Endothelial cell of umbilical vein (primary cell): ENCODE results near the gene ARID2. TPM values are rescaled to one million over a fixed set of nuclear protein-coding genes. Genes with fewer than 3 reads are reported as not detected.

ENCODE experiments used
- BruUV-seq: library from RNA; stranded (reverse); fragments of 400-500 nt; replicated peaks from 2 replicates; lab custom pipeline; 2021; lab: Mats Ljungman, UMichigan
- CTCF ChIA-PET: fragments of 300-600, 350-600 bp; sonication (Branson Sonifier 250); formaldehyde crosslinking; loops from one replicate; lab custom pipeline; 2021; ENCODE audit warnings: antibody characterized with exemption, inconsistent platforms; lab: Charles Lee
- POLR2A ChIA-PET: fragments of 300-600, 350-600 bp; sonication (Branson Sonifier 250); formaldehyde crosslinking; loops from one replicate; lab custom pipeline; 2021; ENCODE audit warnings: antibody characterized with exemption, inconsistent platforms; lab: Charles Lee
- DNase-seq: peaks from one replicate; pipeline ENCODE4 v3.0.0-alpha.2; 2011; ENCODE audit warnings: low read depth, low spot score
- FAIRE-seq: peaks from 2 replicates; lab custom pipeline; 2011; peaks lifted over from hg19 to GRCh38; lab: Jason Lieb, UNC
- H2AFZ ChIP-seq: 2 replicates; pipeline ENCODE4 v1.6.0; 2012; ENCODE audit warnings: low read depth, low read length, control low read depth, inconsistent platforms
- H3K27ac ChIP-seq: 2 replicates; pipeline ENCODE4 v1.5.1; 2011; ENCODE audit warnings: low read depth, mild to moderate bottlenecking, control low read depth, low read length, moderate library complexity; ENCODE audit not compliant: insufficient read depth
- H3K27me3 ChIP-seq, 2 experiments: 2 replicates each; pipeline versions ENCODE4 v1.6.0 to v1.6.1; 2011; ENCODE audit warnings: low read length in 2 of 2, mixed read lengths in 1 of 2; ENCODE audit not compliant: control insufficient read depth in 2 of 2, insufficient read depth in 2 of 2
- H3K36me3 ChIP-seq, 2 experiments: 2 replicates in 1 of 2; 3 replicates in 1 of 2; pipeline ENCODE4 v1.5.1; 2011; ENCODE audit warnings: low read length in 2 of 2, mild to moderate bottlenecking in 1 of 2, moderate library complexity in 1 of 2; ENCODE audit not compliant: control insufficient read depth in 2 of 2, insufficient read depth in 2 of 2; ENCODE audit errors: extremely low read depth in 1 of 2
- H3K4me1 ChIP-seq: 3 replicates; pipeline ENCODE4 v1.5.1; 2011; ENCODE audit warnings: mild to moderate bottlenecking, low read length; ENCODE audit not compliant: control insufficient read depth, insufficient read depth; ENCODE audit errors: extremely low read depth
- H3K4me2 ChIP-seq: 2 replicates; pipeline ENCODE4 v1.6.1; 2011; ENCODE audit warnings: low read length, control low read depth, mixed read lengths; ENCODE audit not compliant: insufficient read depth
- H3K4me3 ChIP-seq, 3 experiments: fragments of 200-600 bp in 1 of 3; sonication (generic), shearing (Covaris generic) in 1 of 3; replicated peaks in 1 of 3; 2 replicates each; pipeline ENCODE4 v1.5.1; 2011 to 2016; ENCODE audit warnings: control low read depth in 3 of 3, low read length in 3 of 3, mild to moderate bottlenecking in 2 of 3, inconsistent platforms in 1 of 3, low read depth in 1 of 3, moderate library complexity in 1 of 3; ENCODE audit not compliant: insufficient read depth in 1 of 3
- H3K79me2 ChIP-seq: 2 replicates; pipeline ENCODE4 v1.6.0; 2012; ENCODE audit warnings: low read length, inconsistent platforms; ENCODE audit not compliant: control insufficient read depth, insufficient read depth
- H3K9ac ChIP-seq: replicated peaks from 2 replicates; pipeline ENCODE3; 2011; ENCODE audit warnings: low read length, control low read depth; ENCODE audit not compliant: insufficient read depth; ENCODE audit errors: extremely low read depth
- H3K9me1 ChIP-seq: replicated peaks from 3 replicates; pipeline ENCODE4 v1.6.0; 2011; ENCODE audit warnings: mild to moderate bottlenecking, low read length; ENCODE audit not compliant: control insufficient read depth, insufficient read depth; ENCODE audit errors: extremely low read depth
- H3K9me3 ChIP-seq: replicated peaks from 2 replicates; pipeline ENCODE4 v1.5.1; 2012; ENCODE audit warnings: low read length, inconsistent platforms; ENCODE audit not compliant: control insufficient read depth, insufficient read depth
- H4K20me1 ChIP-seq: replicated peaks from 2 replicates; pipeline ENCODE3; 2011; ENCODE audit warnings: mild to moderate bottlenecking, low read length; ENCODE audit not compliant: control insufficient read depth, insufficient read depth; ENCODE audit errors: extremely low read depth
- dilution Hi-C: fragments of 300-500 bp; cut with MboI; formaldehyde crosslinking; loops from one replicate; pipeline ENCODE4 v1.15.0; 2019; ENCODE audit warnings: low sequenced_read_pairs; ENCODE audit not compliant: extremely low pct_ligation_motif_present
- intact Hi-C: fragments of 100-400 bp; cut with micrococcal nuclease; formaldehyde crosslinking; loops from one replicate; pipeline ENCODE4 v1.10.0; 2022
- polyA plus RNA-seq, 4 experiments: library from polyadenylated mRNA; depleted of rRNA in 3 of 4; stranded (reverse) in 3 of 4; unstranded in 1 of 4; fragments of >200 nt; gene quantifications; 2 replicates each; pipeline versions ENCODE4 v1.2.1 to v1.2.3, GENCODE V29; 2011 to 2012; ENCODE audit warnings: missing spikeins in 1 of 4
- total RNA-seq: library from RNA; stranded (reverse); gene quantifications from 2 replicates; pipeline ENCODE4 v1.2.3, GENCODE V29; 2021
- TF ChIP-seq, protein P1 (sequence below): IDR thresholded peaks from 2 replicates; pipeline ENCODE4 v1.6.1; 2011; ENCODE audit not compliant: insufficient read depth, insufficient read length
- TF ChIP-seq, protein P2 (sequence below), 2 donors: IDR thresholded peaks; 1 replicate in 1 of 2; 2 replicates in 1 of 2; pipeline ENCODE4 v1.5.1; 2011; ENCODE audit warnings: low read length in 2 of 2, mild to moderate bottlenecking in 2 of 2, moderate library complexity in 2 of 2, control low read depth in 1 of 2, inconsistent platforms in 1 of 2, low read depth in 1 of 2; ENCODE audit not compliant: insufficient read depth in 1 of 2; ENCODE audit errors: extremely low read depth in 1 of 2

The ARID2 gene
- total and polyA plus RNA-seq, 2 donors (not counting 3 experiments of a cell fraction or from before 2014, with no cell fraction given): 10.8 to 26.7 TPM

DNA sequence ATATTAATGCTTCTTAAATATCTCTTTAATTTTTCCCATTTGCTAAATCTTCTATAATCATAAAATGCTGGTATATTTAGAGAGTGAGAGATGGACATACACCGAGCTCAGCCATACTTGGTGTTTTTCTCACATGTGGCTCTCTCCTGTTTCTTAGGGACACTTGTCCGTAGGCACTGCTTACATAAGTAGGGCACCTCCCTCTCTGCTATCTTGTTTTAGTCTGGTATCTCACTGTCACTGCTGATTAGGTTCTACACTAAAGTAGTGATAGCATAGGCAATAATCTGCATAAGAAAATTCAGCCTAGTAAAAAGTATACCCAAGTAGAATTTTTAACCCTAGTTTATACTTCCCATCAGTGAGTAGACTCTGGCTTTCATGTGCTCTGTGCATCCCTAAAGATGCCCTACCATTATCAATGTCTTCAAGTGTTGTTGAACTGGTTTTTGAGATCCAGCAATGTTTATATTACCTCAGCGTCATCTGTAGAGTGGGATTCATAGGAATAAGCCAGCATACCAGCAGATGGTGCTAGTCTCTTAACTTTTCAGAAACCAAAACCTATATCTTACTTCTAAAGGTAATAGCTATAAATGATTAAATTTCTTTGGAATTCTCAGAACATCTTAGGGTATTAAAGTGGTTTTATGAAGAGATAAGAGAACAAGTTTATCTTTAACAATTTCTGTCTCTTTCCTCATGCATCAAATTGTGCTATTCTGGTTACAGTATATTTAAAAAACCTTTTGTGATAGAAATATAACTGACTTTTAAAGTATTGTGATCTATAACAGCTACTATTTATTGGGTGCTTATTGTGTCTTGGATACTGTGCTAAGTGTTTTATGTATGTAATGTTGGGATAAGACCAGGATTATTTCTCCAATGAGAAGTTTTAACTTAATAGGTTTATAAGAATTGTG lies 32.9 kb downstream of the ARID2 start:
- no peaks in the 10 kb centered on the region for H3K4me1 ChIP-seq
- H3K9me1 ChIP-seq: no peaks in the 10 kb centered on the region
- peak; percentile 49 for FAIRE-seq
- H3K4me3 ChIP-seq: no peak overlapping the region
- H3K36me3 ChIP-seq: no peaks in the 10 kb centered on the region
- no peaks in the 10 kb centered on the region for H3K27me3 ChIP-seq
- dilution Hi-C loops (no loop called here), intact Hi-C loops (loop anchor here (5.0 kb wide), 4 partner anchors 130 to 310 kb away; partner anchors contain the start of gene SCAF11)
- no peaks in the 10 kb centered on the region for H4K20me1 ChIP-seq
- BruUV-seq: no TSS peak
- no peak overlapping the region for H2AFZ ChIP-seq
- peaks cover 61% of the 10 kb centered on the region for H3K79me2 ChIP-seq
- H3K27ac ChIP-seq: no peak overlapping the region
- no peaks in the 10 kb centered on the region for H3K9me3 ChIP-seq
- TF ChIP-seq, protein P1, sequence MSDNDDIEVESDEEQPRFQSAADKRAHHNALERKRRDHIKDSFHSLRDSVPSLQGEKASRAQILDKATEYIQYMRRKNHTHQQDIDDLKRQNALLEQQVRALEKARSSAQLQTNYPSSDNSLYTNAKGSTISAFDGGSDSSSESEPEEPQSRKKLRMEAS: no peak
- TF ChIP-seq, protein P2, sequence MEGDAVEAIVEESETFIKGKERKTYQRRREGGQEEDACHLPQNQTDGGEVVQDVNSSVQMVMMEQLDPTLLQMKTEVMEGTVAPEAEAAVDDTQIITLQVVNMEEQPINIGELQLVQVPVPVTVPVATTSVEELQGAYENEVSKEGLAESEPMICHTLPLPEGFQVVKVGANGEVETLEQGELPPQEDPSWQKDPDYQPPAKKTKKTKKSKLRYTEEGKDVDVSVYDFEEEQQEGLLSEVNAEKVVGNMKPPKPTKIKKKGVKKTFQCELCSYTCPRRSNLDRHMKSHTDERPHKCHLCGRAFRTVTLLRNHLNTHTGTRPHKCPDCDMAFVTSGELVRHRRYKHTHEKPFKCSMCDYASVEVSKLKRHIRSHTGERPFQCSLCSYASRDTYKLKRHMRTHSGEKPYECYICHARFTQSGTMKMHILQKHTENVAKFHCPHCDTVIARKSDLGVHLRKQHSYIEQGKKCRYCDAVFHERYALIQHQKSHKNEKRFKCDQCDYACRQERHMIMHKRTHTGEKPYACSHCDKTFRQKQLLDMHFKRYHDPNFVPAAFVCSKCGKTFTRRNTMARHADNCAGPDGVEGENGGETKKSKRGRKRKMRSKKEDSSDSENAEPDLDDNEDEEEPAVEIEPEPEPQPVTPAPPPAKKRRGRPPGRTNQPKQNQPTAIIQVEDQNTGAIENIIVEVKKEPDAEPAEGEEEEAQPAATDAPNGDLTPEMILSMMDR (IDR thresholded peaks at IDR 0.05; ENCODE audit: extremely low read depth in 1 of 2, insufficient read depth in 1 of 2, low read depth in 1 of 2, low read length in 2 of 2): peak; percentile 47 to 56
- H3K9ac ChIP-seq: no peak overlapping the region
- peak; percentile 70 for DNase-seq
- POLR2A ChIA-PET: no interaction called here
- CTCF ChIA-PET: interaction anchor here (0.6 to 2.8 kb wide), 54 partner anchors 10 to 1259 kb away, joined by 3 to 23 read pairs (median 4); partner anchors contain the start of gene SCAF11
- H3K4me2 ChIP-seq: no peak overlapping the region
